CD4-positive, alpha-beta T cell treated with Interleukin-1 beta for 1 hour (primary cell): ENCODE data around the gene UNC13D.
A peak's percentile ranks its signal among the peaks of the same experiment; 100 is the strongest.
"Not testable (repeated sequence)": the region's sequence is repeated elsewhere in the genome, so short reads cannot be mapped to it uniquely, and the experiment has no call there.

Experiments used
- DNase-seq, 2 donors: peaks; one replicate each; pipeline ENCODE4 v3.0.0-alpha.2; 2020 to 2022

The UNC13D gene

DNA sequence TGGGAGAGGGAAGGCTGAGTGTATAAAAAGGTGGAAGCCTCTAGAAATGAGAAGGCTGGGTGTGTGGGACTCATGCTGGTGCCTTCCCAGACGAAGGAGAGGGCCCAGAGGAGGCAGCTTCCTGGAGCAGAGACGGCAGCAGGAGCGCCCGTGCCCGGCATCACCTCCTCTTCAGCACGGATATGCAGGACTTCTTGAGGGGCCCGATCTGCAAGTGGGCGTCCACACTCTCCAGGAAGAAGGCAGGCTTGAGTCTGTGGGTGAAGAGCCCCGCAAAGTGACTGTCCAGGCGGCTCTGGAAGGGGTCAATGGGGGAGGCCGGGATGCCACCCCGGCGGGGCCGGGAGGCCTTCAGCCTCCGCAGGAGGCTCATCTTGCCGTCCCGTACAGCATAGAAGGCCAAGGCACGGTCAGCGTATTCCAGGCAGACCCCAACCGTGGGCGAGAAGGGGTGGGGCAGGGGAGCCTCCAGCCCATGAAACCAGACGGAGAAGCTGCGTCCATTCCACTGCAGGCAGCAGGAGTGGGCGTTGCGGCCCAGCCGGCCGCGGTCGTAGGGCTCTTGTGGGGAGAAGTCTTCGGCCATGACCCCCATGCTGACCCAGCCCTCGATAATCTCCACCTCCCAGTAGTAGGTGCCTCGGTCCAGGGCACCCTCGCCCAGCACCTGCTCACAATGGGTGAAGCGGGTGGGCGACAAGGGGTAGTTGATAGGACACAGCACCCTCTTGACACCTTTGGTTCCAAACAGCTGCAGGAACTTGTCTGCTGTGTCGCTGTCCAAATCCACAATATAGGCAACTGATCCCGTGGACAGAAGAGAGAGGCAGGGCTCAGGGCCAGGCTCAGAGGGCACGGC is 30.3 kb upstream of the UNC13D start:
- DNase-seq: no peak

DNA sequence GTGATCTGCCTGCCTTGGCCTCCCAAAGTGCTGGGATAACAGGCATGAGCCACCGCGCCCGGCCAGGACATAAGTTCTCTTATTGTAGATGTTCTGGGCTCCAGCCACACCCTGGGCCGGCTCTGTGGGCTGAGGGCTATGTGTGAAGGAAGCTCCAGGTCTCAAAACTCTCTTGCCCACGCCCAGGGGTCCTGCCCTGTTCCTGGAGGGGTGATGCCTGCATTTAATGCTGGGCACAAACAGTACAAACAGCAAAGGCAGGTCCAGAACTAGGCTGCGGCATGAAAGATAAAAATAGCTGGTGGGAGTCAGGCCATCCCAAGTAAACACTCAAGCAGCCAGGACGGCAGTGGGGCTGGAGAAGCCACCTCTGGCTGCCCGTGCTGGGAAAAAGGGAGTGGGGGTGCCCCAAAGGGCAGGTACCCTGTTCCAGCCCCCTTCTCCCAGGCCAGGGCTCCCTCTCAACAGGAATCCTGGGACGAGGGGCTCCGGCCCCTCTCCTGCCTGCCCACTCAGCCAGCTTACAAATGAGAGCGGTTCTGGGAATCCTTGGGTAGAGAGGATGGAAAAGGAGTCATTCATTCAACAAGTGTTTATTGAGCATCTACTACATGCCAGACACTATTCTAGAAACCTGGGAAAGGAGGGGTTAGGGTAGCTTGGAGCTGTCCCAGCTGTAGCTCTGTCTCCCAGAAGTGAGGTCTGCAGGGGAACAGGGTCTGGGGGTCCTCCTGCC is 29.6 kb upstream of the UNC13D start:
- DNase-seq: no peak

DNA sequence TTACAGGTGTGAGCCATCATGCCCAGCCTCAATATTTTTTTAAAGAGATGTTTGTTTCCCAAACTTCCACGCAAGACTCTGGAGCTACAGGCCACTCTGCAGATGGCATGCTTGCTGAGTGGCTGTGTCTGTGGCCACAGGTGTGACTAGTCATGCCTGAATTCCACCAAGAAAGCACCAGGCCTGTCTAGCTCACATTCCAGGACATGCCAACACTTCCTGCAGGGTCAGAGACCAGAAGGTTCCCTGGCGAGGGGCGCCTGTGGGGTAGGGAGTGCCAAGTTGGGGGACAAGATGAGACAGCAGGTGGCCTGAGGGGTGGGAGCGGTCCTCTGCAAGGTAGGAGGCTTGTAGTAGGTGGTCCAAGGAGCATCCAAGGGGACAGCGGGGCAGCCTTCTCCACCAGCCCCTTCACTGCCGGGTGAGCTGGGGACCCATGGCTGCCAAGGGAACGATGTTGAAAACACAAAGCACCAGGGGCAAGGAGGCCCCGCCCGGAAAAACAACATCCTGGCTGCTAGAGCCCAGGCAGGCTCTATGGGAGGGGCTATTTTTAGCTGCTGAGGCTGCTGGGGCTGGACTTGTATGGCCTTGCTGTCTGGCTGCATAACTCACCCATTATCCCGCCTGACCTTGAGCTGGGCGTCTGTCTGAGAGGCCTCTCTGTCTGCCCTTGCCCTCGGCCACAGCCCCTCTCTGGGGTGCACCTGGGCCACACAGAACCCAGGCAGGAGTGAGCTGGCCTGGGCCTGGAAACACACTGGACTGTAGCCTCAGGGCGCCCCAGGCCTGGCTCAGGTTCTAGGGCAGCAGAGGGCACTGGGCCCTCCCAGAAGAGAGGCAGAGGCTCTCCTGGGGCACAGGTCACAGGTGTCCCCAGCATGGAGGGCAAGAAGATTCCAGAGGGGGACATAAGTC is 28.5 kb upstream of the UNC13D start:
- peak; percentile 72 to 80 for DNase-seq

DNA sequence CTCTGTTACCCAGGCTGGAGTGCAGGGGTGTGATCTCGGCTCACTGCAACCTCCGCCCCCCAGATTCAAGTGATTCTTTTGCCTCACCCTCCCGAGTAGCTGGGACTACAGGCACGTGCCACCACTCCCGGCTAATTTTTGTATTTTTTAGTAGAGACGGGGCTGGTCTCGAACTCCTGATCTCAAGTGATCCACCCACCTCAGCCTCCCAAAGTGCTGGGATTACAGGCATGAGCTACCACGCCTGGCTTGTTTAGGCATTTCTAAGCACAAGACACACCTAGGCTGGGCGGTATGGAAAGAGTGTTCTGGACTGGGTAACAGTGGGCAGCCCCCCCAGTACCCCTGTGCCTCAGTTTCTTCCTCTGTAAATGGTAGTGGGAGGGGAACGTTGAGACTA is 26.0 kb upstream of the UNC13D start:
- not testable (repeated sequence) for DNase-seq

DNA sequence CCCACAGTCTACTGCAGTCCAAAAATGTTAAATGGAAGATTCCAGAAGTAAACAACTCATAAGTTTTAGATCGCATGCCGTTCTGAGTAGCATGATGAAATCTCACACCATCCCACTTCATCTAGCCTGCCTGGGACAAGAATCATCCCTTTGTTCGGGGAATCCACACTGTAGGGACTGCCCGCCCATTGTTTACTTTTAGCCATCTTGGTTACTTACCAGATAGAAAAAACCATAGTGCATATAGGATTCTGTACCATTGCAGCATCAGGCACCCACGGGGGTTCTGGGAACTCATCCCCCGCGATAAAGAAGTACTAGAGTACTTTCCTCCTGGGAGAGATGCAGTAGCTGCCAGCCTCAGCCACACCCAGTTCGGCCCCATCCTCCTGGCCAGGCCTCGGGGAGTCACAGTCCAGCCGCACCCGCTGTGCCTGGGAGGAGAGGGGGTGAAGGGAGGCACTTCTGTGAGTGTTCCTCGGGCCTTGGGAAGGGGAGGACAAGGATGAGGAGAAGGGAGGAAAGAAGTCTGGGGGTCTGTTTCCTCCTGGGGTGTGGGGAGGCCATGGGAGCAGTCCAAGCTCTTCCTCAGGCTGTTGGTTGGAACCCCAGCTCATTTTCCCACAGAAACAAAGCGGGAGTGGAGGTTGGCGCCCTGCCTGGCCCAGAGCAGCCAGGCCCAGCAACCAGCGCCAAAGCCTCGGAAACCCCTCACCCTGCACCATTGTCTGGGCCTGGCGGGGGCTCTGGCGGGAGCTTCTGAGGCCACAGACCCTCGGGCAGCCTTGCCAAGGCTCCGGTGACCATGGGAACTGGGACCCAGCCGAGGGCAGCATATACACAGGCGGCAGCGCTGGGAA is 25.3 kb upstream of the UNC13D start:
- no peak for DNase-seq

DNA sequence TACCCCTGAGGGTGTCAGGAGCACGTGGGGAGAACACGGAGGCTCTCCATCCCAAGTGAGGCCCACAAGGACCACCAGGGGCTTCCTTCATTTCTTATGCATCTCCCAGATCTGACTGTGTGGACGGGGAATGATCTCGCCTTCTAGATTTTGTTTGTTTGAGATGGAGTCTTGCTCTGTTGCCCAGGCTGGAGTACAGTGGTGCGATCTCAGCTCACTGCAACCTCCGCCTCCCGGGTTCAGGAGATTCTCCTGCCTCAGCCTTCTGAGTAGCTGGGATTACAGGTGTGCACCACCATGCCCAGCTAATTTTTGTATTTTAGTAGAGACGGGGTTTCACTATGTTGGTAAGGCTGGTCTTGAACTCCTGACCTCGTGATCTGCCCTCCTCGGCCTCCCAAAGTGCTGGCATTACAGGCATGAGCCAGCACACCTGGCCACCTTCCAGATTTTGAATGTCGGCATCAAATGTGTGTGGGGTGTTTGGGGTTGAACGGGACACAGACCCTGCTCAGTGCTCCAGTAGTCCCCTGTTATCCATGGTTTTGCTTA is 24.6 kb upstream of the UNC13D start:
- DNase-seq: not testable (repeated sequence)

GRCh38 chr17:75865404-75866188 is 21.4 kb upstream of the UNC13D start:
- DNase-seq: not testable (repeated sequence)

GRCh38 chr17:75864887-75865286 is 20.7 kb upstream of the UNC13D start:
- peak in 1 of 2 donors; percentile 38 for DNase-seq

DNA sequence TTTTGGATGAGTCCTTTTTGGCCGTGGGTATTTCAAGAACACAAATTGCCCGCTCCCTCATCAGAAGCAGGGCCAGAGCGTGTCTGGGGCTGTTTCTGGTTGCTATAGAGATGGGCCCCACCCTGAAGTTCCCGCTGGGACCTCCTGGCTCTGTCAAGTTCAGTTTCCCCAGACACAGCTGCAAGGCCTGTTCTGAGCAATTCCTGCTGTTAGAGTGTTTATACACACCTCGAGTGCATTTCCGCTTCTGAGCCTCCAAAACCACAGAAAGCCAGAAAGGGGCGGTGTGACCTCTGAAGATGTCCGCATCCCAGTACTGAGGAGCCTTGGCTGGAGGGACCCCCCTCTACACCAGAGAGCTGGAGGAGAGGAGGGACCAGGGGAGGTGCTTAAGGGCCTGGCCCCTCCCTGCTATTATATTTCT is 20.3 kb upstream of the UNC13D start:
- DNase-seq: peak; percentile 61 to 76

DNA sequence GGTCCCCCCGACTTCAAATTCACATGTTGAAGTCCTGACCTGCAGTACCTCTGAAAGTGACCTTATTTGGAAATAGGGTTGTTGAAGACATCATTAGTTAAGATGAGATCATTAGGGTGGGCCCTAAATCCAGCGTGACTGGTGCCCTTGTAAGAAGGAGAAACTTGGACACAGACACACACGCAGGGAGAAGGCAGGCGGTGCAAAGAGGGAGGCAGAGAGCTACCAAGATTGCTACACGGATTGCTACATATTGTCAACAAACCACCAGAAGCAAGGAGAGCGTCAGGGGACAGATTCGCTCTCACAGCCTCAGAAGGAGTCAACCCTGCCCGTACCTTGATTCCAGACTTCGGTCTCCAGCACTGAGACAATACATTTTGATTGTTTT is 17.7 kb upstream of the UNC13D start:
- DNase-seq: no peak

DNA sequence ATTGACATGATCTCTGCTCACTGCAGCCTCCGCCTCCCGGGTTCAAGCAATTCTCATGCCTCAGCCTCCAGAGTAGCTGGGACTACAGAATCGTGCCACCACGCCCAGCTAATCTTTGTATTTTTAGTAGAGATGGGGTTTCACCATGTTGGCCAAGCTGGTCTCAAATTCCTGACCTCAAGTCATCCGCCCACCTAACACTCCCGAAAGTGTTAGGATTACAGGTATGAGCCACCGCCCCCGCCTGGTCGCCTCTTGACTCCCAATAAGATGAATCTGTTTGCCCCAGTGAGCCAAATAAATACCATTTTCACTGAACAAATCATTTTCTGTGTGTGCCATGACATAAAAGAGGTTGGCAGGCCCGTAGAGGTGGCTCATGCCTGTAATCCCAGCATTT is 15.2 kb upstream of the UNC13D start:
- DNase-seq: not testable (repeated sequence)

GRCh38 chr17:75856062-75856756 is 12.0 kb upstream of the UNC13D start:
- DNase-seq: no peak

DNA sequence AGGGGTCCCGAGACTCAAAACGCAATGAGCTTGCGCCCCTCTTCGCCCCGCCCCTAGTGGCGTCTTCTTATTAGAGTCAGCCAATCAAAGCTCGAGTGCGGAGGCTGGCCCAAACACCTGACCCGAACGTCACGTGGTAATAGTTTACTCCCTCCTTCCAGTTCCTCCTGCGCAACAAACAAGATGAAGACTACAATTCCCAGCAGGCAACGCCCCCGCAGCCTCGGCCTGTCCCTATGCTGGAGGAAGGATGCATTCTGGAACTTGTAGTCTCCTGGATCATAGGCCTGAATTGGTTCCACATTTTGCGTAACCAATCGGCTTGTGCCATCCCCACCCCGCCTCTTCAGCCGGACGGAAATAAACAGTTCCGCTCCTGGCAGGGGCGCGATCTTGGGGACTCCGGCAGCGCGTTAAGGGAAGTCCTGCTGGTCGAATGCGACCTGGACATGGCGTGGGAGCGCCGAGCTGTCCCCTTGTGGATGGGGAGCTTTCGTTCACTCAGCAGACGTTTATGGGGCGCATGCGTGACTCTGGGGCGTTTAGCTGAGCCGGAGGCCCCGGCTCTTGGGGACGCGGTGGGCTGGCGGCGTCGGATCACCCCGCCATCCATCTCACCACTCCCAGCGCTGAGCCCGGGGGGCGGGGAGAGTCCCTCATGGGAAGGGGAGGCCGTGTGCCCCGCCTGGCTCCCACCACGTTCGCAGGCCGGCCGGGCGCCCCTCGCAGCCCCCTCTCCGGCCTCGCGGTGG is 11.3 kb upstream of the UNC13D start, which contains the start of gene WBP2:
Gene WBP2 (minus strand): TSS at position 26 of the 752 bp plus-strand sequence. CDS start 38 bp downstream, outside the sequence.
- peak; percentile 99 for DNase-seq

DNA sequence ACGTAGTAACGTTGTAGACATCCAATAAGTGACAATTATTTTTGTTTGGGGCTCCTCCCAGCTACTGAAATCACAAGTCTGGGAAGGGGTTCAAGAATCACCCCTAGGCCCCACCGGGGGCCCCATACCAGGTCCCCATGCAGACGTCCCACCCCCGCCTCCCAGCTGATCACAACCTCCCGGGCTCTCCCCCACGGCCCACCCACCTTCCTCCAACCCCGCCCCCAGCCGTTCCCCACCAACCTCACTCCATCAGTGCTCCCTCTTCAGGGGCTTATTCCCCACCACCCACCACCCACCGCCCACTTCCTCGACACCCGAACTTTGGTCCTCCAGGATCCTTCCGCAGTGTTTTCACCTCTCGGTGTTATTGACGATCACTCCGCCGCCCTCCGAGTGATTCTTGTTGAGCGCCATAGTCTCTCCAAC is 10.7 kb upstream of the UNC13D start:
- DNase-seq: no peak

DNA sequence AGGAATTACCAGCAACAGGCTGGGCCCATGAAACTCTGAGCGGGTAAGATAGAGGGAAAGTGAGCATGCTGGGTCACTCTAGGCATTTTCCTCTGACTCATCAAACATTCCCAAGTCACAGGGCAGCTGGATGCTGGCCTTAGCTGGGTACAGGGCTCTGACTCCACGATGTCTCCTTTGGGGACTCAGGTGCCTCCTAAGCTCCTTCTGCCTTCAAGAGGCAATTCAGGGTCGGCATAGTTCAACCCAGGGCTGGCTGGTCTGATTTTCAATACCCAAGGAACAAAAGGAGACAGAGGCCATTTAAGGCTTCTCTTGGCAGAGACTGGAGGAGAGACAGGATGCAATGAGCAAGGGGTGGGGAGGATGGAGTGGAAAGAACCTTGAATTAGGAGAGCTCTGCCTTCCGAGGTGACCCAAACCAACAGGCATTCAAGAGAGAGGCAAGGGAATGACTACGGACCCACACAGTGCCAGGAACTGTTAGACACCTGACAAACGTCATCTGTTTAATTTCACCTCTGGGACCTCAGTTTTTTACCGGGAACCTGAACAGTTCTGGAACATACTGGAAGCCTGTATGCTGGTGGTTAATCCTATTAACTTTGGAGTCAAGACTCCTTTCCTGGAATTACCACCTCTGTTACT is 10.0 kb upstream of the UNC13D start:
- DNase-seq: no peak

DNA sequence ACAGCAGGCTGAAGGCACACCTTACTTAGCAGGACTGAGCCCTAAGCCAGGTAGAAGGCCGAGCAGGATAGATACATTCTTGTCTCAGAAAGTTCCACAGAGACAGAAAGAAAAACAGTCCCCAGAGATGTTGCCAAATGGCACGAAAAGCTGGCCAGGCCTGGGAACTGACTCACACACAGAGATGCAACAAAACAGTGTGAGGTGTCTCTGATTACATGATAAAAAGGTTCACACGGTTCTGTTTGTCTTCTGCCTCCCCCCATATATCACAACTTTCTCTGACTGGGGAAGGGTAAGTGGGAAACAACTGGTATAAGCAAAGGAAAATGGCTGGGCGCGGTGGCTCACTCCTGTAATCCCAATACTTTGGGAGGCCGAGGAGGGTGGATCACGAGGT is 9.2 kb upstream of the UNC13D start:
- DNase-seq: no peak

GRCh38 chr17:75851693-75851991 is 7.4 kb upstream of the UNC13D start:
- DNase-seq: not testable (repeated sequence)

GRCh38 chr17:75850928-75851692 is 6.9 kb upstream of the UNC13D start:
- no peak for DNase-seq
